NCI-H2196 treated with DMSO at 0.1 percent for 48 hours (cell line): ENCODE data around the gene LCN12.
"Not testable (repeated sequence)": the region's sequence is repeated elsewhere in the genome, so short reads cannot be mapped to it uniquely, and the experiment has no call there.

Experiments used
- DNase-seq: peaks from one replicate; lab custom pipeline; 2025; ENCODE audit not compliant: unreplicated experiment; lab: John Stamatoyannopoulos, UW

The LCN12 gene

DNA sequence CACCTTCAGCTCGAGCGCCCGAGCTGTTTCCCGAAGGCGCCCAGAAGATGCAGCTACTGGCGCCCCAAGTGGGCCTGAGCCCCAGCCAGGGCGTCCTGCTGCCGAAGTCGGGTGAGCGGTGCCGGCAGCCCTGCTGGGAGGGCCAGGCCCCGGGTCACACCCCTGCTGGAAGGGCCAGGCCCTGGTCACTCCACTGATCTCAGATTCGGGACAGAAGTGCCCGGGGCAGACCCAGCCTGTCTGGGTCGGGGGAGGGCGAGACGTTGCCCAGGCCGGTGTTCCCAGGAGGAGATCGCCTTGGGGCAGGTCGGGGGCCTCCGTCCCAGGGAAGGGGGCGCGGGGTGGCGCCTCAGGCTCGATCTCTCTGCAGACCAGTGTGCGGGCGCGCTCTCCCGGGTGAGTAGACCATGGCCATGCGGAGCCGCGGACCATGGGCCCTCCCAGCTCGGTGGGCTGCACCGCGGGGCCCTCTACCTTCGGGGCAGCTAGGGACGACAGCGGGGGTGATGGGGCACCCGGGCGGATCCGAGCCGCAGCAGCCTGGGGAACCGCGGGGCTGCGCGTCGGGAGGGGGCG, 33.0 kb downstream of the LCN12 start:
- DNase-seq = no peak

DNA sequence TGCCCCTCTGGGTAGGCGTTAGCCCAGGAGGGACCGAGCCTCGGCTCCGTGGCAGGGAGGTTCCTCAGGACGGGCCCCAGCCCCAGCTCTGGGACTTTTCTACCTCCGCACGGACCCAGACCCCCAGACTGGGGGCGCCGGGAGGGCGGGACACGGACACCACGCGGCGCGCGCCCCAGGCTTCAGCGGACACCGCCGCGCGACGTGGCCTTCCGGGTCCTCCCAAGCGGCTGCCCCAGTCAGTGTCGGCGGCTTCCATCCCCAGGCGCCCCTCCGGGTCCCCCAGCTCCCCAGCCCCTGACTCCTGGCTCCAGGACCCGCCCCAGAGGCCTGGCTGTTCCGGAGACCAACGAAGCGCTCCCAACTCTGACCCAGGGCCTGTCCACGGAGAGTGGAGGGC, 33.8 kb downstream of the LCN12 start:
- DNase-seq = no peak

DNA sequence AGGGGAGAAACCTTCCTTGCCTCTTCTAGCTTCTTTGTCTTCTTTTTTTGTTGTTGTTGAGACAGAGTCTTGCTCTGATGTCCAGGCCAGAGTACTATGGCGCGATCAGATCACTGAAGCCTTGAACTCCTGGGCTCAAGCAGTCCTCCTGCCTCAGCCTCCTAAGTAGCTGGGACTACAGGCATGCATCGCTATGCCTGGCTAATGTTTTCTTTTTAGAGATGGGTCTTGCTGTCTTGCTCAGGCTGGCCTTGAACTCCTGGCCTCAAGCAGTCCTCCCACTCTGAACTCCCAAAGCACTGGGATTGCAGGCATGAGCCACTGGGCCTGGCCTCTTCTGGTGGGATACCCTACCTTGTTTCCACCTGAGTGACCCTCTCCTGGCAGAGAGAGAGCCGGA, 36.8 kb downstream of the LCN12 start:
- DNase-seq = no peak

DNA sequence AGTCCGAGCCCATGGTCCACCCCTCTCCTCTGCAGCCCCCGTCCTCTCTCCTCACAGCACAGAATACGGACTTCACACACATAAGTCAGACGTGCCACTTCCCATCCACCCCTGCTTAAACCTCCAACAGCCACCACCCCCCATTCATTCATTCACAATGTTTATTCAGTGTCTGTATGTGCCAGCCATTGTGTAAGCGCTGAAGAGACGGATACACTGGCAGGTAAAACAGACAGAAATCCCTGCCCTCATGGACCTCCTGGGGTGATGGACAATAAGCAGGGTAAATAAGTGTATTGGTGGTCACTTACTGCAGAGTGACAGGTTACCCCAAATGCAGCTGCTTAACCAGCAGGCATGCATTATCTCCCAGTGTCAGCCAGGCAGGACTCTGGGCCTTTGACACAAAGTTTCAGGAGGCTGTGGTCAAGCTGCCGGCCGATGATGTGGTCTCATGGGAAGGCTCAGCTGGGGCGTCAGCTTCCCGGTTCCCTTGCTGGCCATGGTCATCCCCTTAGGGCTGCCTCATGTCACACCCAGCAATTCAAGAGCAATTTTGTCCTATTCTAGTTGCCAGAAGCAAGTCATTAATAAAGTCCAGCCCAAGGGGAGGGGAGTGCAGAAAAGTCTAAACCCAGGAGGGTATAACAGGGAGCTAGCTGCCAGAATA, 38.3 kb downstream of the LCN12 start:
- no peak for DNase-seq

DNA sequence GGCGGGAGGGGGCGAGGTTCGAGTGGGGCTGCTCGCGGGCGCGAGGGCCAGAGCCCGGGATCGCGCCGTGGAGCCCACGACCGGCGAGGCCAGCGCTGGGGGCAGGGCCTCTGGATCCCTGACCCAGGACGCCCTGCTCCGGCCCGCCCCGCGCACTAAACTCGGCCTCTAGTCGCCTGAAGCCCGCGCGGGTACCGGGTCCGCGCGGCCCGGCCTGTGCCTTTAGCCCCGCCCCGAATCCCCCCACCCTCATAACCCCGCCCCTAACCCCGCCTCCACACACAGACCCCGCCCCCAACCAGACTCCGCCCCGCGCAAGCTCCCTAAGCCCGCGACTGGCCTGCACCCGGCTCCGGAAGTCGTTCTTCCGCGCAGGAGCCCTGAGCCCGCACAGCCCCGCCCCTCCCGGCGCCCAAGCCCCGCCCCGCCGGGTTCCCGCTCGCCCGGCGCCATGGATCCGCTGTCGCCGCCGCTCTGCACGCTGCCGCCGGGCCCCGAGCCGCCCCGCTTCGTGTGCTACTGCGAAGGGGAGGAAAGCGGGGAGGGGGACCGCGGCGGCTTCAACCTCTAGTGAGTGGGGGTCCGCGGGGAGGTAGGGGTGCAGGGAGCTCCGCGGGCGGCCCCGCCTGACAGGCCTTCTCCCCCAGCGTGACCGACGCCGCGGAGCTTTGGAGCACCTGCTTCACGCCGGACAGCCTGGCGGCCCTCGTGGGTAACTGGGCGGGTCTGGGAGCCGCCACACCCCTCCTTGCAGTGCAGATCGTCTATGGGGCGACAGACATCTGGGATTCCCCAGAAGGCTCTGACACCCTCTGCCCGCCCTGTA, 40.1 kb downstream of the LCN12 start, which contains the start of gene PAXX:
Gene PAXX (plus strand): TSS at position 430 of the 826 bp plus-strand sequence. CDS start 22 bp downstream, at position 452.
- peak; percentile 73 for DNase-seq

DNA sequence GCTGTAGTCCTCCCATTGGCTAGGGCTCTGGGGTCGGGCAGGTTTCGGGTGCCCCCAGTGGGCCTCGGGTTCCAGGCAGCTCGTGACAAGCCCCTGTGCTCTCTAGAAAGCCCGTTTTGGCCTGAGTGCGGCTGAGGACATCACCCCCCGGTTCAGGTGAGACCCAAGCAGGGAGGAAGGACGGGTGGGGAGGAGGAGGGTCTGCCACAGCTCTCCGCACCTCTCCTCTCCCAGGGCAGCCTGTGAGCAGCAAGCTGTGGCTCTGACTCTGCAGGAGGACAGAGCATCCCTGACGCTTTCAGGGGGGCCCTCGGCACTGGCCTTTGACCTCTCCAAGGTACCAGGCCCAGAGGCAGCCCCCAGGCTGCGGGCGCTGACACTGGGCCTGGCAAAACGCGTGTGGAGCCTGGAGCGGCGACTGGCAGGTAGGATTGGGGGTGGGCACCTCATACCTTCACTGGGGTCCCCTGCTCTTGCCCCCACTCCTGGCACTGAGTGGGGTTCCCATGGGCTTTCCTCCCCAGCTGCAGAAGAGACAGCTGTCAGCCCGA, 40.8 kb downstream of the LCN12 start:
- DNase-seq = no peak

DNA sequence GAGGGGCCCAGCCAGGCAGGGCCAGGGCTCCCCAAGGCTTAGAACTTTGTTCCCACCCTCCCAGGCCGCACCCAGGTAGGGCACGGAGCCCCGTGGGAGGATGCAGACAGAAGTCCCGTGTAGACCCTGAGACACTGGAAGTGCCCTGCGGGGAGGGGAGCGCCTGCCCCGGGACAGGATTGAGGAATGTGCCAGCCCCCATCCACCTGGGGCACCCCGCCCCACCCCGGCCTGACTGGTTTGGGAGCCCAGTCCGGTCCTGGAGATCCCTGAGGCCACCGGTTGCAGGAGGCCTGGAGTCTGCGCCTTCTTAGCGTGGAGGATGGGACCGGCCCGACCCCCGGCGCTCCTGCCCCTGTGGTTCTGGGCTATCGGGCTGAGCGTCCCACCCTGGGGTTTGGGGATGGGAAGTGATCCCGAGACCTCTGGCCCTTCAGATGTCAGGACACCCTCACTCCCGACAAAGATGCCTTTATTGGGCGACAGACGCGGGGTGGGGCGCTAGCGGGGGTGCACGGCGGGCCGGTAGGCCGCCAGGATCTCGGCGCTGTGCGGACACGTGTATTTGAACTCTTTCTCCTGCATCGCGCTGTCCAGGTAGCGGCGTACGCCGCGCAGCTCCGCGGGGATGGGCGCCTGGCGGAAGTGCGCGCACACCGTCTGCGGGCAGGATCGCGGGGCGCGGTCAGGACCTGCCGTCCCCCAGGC, 42.3 kb downstream of the LCN12 start:
- no peak for DNase-seq

DNA sequence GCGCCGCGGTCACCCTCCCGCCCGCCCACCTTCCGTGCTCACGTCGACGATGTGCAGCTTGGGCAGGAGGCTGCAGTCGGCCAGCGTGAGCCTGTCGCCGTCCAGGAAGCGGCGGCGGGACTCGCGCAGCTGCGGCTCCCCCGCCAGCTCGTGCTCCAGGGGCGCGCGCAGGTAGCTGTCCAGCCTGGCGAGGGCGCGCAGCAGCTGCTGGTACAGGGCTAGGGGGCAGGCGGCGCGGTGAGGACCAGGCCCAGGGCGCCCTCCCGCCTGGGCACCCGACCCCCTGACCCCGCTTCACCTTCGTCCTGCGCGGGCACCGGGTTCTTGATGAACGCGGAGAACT, 42.8 kb downstream of the LCN12 start:
- DNase-seq = no peak

DNA sequence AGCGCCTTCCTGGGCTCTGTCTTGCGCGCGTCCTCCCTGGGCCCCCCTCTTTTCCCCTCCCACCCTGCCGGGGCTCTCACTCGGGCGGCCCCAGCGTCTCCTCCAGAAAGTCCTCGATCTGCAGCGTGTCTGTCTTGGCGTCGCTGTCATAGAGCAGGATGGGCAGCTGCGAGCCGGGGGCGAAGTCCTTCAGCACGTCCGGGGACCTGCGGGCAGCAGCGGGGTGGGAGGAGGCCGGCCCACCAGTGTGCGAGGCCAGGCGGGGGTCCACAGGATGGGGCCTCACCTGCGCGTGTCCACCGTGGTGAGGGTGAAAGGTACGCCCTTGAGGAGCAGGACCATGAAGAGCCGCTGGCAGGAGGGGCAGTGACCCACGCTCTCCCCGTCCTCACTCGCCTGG, 43.3 kb downstream of the LCN12 start:
- no peak for DNase-seq

DNA sequence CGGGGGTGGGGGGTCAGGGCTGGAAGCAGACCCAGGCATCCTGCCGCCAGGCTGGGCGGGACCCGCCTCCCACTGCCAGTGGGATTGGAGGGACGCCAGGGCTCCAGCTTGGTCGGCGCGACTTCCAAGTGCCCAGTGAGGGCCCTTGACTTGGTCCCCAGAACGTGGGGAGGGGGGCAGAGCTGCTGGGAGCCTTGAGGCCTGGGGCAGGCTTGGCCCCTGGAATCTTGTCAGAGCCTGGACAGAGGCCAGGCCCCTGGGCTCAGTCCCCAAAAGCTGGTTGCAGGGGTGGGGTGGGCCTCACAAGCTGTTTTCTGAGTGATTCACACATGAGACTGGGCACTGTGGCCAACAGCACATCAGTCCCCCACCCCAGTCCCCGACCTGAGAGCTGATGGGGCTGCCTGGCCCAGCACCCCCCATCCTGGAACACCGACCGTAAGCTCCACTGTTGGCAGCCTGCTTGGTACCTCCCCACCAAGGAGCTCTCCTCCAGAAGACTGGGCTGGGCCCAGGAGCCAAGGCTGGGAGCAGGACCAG, 43.8 kb downstream of the LCN12 start:
- no peak for DNase-seq

DNA sequence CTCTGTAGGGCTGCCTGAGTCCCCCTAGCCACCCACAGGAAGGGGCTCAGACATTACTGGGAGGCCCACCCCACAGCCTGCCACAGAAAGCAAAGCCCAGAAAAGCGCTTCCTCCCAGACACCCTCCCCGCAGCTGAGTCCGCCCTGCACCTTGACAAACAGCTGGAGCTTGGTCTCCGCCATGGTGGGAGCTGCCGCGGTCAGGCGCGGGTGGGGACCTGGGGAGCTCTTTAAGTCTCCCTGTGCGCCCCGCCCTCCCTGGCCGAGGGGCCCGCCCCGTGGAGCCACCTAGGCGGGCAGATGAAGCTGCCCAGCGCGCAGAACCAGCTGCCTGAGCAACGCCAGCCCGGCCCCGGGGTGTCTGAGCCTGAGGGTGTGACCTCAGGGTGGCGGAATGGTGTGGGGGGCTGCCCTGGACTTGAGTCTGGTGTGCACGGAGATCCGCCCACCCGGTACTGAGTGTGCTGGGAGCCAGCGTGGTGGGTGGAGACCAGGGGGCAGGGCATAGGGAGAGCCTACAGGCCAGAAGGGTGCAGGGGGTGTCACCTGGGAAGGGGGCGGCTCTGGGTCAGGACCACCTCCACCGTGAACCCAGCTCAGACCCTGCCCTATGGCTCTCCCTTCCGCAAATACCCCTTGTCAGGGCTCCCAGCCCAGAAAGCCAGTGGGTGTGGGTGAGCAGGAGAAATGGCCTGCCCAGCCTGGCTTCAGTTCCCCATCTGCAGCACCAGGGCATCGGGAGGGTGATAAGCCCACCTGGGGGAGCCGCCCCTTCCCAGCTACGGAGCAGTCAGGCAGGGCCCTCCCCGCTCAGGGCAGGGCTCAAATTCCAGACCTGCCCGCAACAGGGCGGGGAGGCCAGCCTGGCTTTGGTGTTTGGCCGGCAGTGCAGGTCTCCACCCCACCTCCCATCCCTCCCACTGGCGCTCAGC, 44.6 kb downstream of the LCN12 start, which contains the start of gene CLIC3:
Gene CLIC3 (minus strand): TSS at position 208 of the 932 bp plus-strand sequence. CDS start 25 bp downstream, at position 183.
- DNase-seq = no peak

DNA sequence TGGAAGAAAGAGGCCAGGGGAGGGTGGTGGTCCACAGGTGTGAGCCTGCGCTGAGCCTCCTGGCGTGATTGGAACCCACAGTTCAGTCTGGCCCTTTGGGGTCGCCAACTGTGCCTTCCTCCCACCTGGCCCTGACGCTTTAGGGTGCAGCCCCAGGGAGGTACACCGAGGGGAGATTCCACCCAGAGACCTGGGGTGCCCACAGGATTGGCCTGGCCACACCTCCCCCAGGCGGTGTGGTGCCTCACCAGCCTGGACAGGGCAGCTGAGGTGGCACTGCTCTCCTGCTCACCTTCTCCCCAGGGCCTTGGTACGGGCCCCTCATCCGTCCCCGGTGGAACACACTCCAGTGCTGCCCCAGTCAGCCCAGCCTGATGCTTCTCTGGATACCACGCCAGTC, 45.3 kb downstream of the LCN12 start:
- DNase-seq = no peak

DNA sequence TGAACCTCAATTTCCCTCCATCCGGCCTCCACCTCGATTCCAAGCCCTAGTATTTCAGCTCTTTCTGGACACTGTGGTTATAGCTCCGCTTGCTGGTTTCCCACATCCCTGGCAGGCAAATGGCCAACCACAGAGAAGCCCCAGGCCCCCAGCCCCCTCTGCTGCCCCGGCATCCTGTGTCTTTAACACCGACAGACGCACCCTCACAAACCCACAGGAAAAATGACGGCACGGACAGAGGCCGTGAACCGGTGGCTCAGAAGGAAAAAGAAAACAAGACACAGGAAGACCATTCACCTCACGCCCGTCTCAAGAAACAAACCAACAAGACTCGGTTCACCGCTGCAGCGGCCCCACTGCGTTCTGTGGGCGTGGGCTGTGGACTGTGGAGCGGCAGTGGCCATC, 45.8 kb downstream of the LCN12 start:
- DNase-seq = no peak

DNA sequence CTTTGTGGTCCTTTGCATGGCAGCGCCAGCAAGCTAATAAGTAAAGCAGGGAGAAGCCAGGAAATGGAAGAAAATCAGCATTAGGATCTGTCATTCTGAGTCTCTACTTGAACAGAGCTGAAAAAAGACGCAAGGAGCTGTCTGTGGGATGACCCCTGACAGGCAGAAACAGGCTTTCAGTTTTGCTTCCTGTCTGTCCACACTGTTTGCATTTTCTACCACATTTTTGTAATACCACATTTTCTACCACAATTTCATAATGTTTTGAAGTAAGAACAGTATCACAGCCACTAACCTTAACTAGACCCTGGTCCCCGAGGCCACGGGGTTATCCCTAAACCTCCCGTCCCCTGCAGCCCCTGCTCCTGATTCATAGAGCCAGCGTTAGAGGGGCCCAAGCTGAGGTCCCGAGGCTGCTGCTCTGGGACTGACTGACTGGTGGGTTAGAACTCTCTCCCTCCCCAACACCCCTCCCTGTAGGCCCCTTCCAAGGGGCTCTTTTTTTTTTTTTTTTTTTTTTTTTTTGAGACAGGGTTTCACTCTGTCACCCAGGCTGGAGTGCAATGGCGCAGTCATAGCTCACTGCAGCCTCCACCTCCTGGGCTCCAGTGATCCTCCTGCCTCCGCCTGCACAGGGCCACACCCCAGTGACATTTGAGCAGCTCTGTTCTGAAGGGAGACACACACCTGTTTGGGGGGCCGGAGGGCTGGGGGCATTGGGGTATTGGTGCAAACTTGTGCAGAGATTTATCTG, 48.3 kb downstream of the LCN12 start:
- DNase-seq = no peak

DNA sequence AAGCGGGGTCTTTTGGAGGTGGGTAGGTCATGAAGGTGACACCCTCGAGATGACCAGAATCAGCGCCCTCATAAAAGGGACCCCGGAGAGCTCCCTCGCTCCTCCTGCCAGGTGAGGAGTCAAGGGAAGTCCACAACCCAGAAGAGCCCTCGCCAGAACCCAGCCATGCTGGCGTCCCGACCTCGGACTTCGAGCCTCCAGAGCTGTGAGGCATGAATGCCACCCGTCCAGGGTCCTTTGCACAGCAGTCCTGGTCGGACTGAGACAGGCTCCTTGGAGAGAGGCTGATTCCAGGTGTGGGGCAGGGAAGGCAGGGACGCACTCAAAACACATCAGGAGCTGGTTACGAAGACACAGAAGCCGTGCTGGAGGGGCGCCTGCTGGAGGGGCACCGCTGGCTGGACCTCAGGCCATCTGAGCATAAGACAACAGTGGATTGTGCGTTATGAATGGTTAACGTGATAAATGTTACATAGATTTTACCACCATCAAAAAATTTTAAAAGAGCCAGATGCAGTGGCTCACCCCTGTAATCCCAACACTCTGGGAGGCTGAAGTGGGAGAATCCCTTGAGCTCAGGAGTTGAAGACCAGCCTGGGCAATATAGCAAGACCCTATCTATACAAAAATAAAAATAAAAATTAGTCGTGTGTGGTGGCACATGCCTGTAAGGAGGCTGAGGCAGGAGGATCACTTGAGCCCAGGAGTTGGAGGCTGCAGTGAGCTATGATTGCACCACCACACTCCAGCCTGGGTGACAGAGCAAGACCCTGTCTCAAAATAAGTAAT, 50.0 kb downstream of the LCN12 start:
- DNase-seq = no peak

DNA sequence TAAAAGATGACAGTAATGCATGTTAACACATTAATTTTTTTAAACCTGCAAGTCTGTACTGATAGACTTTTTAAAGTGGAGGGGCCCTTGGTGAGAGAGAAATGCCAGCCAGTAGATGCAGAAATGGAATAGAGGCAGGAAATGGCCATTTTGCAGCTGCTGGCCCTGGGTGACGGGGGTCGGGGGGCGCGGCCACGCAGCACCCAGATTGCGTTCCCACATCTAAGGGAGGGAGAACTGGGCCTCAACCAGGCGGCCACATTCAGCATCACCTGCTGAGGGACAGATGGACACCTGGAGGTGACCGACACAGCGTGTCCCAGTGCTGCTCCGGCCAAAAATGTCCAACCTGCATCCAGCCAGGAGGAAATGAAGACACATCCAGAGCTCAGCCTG, 50.6 kb downstream of the LCN12 start:
- DNase-seq = no peak

DNA sequence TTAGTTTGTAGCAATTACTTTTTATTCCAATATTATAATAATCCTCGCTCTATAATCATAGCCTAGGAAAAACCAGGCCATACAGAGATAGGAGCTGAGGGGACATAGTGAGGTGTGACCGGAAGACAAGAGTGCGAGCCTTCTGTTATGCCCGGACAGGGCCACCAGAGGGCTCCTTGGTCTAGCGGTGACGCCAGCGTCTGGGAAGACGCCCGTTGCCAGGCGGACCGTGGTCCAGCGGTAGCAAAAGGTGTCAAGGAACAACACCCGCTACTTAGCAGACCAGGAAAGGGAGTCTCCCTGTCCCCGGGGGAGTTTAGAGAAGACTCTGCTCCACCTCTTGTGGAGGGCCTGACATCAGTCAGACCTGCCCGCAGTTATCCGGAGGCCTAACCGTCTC, 52.2 kb downstream of the LCN12 start:
- not testable (repeated sequence) for DNase-seq
